ENCODE measurements around the gene DUSP21. TPM values are rescaled to one million over a fixed set of nuclear protein-coding genes. Genes with fewer than 3 reads are reported as not detected.

The DUSP21 gene
- total and polyA plus RNA-seq, 10 of the 15 experiments (the other 5 are each of a cell fraction or from before 2014, with no cell fraction given): not detected

DNA sequence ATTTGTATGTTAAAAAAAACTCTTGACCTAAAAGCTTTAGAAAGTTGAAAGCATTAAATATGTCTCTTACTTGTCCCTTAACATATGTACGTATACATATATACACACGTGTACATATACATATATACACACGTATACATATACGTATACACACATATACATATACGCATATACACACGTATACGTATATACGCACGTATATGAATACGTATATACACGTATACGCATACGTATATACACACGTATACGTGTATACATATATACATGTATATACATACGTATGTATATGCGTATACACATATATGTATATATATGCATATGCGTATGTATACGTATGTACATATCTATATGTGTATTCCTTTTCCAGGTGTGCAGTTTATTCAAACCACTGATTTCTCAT, 32.9 kb downstream of the DUSP21 start:
- POLR2A ChIA-PET: interaction anchor here (0.6 to 3.7 kb wide), 3 partner anchors 20 to 28 kb away, joined by 4 to 24 read pairs (median 17); no protein-coding TSS in a partner anchor
- DNase-seq (ENCODE audit: low read depth, low spot score) (no peak), FAIRE-seq (no peak)

More for the DNA sequence above, 32.9 kb downstream of the DUSP21 start:
- RAD21 ChIA-PET (ENCODE audit: unreplicated experiment): interaction anchor here (0.6 to 6.1 kb wide), 8 partner anchors 11 to 193 kb away, joined by 3 to 50 read pairs (median 4); no protein-coding TSS in a partner anchor
- Histone ChIP-seq H3K4me3 (no peak overlapping the region), H3K9ac (ENCODE audit: control insufficient read depth, insufficient read depth, low read length) (no peak overlapping the region), H3K27me3 (replicated peaks in 1 of 2; ENCODE audit: control insufficient read depth in 2 of 2, insufficient read depth in 2 of 2, low read length in 1 of 2) (no peaks in the 10 kb centered on the region), H2AFZ (ENCODE audit: control insufficient read depth, low read depth, low read length) (no peak overlapping the region), H3K4me2 (ENCODE audit: control insufficient read depth, insufficient read depth) (no peak overlapping the region), H4K20me1 (ENCODE audit: control insufficient read depth, insufficient read depth) (no peaks in the 10 kb centered on the region), H3K9me3 (replicated peaks; ENCODE audit: control insufficient read depth, insufficient read depth, low read length) (no peaks in the 10 kb centered on the region; the same call in 1 of the 3 replicates), H3K27ac (ENCODE audit: control insufficient read depth, insufficient read depth) (no peak overlapping the region), H3K36me3 (ENCODE audit: control insufficient read depth in 2 of 2, insufficient read depth in 2 of 2, low read length in 1 of 2) (no peaks in the 10 kb centered on the region; a peak in 1 of 4 replicates), H3K79me2 (ENCODE audit: control insufficient read depth, insufficient read depth, low read length) (peaks cover 91% of the 10 kb centered on the region), H3K4me1 (ENCODE audit: control insufficient read depth, insufficient read depth, low read length) (no peaks in the 10 kb centered on the region)
- CTCF ChIA-PET: interaction anchor here (0.6 to 3.4 kb wide), 4 partner anchors 69 to 192 kb away, joined by 3 to 31 read pairs (median 4); no protein-coding TSS in a partner anchor
- ATAC-seq: no peak
- TF ChIP-seq HDGF (IDR thresholded peaks at IDR 0.05): no peak
- TF ChIP-seq POLR2AphosphoS2 (IDR thresholded peaks at IDR 0.05; ENCODE audit: low read depth, low read length): no peak
- no peak for TF ChIP-seq NR2C2 (IDR thresholded peaks at IDR 0.05; ENCODE audit: borderline replicate concordance, control insufficient read depth, insufficient read length, low read depth)
- TF ChIP-seq ZNF24 (IDR thresholded peaks at IDR 0.05): no peak
- TF ChIP-seq POLR2A (IDR thresholded peaks at IDR 0.05; ENCODE audit: low read depth, low read length): no peak
- TF ChIP-seq, protein P1, sequence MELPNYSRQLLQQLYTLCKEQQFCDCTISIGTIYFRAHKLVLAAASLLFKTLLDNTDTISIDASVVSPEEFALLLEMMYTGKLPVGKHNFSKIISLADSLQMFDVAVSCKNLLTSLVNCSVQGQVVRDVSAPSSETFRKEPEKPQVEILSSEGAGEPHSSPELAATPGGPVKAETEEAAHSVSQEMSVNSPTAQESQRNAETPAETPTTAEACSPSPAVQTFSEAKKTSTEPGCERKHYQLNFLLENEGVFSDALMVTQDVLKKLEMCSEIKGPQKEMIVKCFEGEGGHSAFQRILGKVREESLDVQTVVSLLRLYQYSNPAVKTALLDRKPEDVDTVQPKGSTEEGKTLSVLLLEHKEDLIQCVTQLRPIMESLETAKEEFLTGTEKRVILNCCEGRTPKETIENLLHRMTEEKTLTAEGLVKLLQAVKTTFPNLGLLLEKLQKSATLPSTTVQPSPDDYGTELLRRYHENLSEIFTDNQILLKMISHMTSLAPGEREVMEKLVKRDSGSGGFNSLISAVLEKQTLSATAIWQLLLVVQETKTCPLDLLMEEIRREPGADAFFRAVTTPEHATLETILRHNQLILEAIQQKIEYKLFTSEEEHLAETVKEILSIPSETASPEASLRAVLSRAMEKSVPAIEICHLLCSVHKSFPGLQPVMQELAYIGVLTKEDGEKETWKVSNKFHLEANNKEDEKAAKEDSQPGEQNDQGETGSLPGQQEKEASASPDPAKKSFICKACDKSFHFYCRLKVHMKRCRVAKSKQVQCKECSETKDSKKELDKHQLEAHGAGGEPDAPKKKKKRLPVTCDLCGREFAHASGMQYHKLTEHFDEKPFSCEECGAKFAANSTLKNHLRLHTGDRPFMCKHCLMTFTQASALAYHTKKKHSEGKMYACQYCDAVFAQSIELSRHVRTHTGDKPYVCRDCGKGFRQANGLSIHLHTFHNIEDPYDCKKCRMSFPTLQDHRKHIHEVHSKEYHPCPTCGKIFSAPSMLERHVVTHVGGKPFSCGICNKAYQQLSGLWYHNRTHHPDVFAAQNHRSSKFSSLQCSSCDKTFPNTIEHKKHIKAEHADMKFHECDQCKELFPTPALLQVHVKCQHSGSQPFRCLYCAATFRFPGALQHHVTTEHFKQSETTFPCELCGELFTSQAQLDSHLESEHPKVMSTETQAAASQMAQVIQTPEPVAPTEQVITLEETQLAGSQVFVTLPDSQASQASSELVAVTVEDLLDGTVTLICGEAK (IDR thresholded peaks at IDR 0.05; ENCODE audit: borderline replicate concordance): peak; percentile 75
- TF ChIP-seq MTA3 (IDR thresholded peaks at IDR 0.05; ENCODE audit: borderline replicate concordance, low read length): no peak
- TF ChIP-seq MYB (IDR thresholded peaks at IDR 0.05; ENCODE audit: borderline replicate concordance, low read depth, low read length): no peak
- TF ChIP-seq EP300 (IDR thresholded peaks at IDR 0.05; ENCODE audit: borderline replicate concordance in 1 of 2, control insufficient read depth in 1 of 2, low read depth in 2 of 2, low read length in 2 of 2): no peak
- no peak for TF ChIP-seq SIX5 (IDR thresholded peaks at IDR 0.05; ENCODE audit: low read depth, low read length, severe bottlenecking)
- TF ChIP-seq, protein P2, sequence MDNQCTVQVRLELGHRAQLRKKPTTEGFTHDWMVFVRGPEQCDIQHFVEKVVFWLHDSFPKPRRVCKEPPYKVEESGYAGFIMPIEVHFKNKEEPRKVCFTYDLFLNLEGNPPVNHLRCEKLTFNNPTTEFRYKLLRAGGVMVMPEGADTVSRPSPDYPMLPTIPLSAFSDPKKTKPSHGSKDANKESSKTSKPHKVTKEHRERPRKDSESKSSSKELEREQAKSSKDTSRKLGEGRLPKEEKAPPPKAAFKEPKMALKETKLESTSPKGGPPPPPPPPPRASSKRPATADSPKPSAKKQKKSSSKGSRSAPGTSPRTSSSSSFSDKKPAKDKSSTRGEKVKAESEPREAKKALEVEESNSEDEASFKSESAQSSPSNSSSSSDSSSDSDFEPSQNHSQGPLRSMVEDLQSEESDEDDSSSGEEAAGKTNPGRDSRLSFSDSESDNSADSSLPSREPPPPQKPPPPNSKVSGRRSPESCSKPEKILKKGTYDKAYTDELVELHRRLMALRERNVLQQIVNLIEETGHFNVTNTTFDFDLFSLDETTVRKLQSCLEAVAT (IDR thresholded peaks at IDR 0.05): peak; percentile 96
- TF ChIP-seq, protein P3, sequence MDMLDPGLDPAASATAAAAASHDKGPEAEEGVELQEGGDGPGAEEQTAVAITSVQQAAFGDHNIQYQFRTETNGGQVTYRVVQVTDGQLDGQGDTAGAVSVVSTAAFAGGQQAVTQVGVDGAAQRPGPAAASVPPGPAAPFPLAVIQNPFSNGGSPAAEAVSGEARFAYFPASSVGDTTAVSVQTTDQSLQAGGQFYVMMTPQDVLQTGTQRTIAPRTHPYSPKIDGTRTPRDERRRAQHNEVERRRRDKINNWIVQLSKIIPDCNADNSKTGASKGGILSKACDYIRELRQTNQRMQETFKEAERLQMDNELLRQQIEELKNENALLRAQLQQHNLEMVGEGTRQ (IDR thresholded peaks at IDR 0.05; ENCODE audit: borderline replicate concordance, low read depth, low read length): no peak
- TF ChIP-seq TARDBP (IDR thresholded peaks at IDR 0.05; ENCODE audit: borderline replicate concordance): no peak
- no peak for TF ChIP-seq RB1 (IDR thresholded peaks at IDR 0.05; ENCODE audit: borderline replicate concordance)
- TF ChIP-seq, protein P4, sequence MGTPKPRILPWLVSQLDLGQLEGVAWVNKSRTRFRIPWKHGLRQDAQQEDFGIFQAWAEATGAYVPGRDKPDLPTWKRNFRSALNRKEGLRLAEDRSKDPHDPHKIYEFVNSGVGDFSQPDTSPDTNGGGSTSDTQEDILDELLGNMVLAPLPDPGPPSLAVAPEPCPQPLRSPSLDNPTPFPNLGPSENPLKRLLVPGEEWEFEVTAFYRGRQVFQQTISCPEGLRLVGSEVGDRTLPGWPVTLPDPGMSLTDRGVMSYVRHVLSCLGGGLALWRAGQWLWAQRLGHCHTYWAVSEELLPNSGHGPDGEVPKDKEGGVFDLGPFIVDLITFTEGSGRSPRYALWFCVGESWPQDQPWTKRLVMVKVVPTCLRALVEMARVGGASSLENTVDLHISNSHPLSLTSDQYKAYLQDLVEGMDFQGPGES (IDR thresholded peaks at IDR 0.05): no peak
- TF ChIP-seq, protein P5, sequence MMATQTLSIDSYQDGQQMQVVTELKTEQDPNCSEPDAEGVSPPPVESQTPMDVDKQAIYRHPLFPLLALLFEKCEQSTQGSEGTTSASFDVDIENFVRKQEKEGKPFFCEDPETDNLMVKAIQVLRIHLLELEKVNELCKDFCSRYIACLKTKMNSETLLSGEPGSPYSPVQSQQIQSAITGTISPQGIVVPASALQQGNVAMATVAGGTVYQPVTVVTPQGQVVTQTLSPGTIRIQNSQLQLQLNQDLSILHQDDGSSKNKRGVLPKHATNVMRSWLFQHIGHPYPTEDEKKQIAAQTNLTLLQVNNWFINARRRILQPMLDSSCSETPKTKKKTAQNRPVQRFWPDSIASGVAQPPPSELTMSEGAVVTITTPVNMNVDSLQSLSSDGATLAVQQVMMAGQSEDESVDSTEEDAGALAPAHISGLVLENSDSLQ (IDR thresholded peaks at IDR 0.05): no peak
- in situ Hi-C loops (cut with MboI): loop anchor here (25.0 kb wide), 2 partner anchors 186 to 886 kb away; no protein-coding TSS in a partner anchor
- intact Hi-C loops (cut with micrococcal nuclease; ENCODE audit: unreplicated experiment): no loop called here
- WGBS (ENCODE audit: insufficient coverage, insufficient replicate concordance, low lambda C conversion rate, missing lambda C conversion rate): 97% methylated on average over 19 of the region's 19 CpGs
- BruUV-seq (replicated peaks): no TSS peak
- SMC1A ChIA-PET (ENCODE audit: uncharacterized antibody, unreplicated experiment): interaction anchor here (0.7 to 3.9 kb wide), 10 partner anchors 10 to 632 kb away, joined by 3 to 50 read pairs (median 4); no protein-coding TSS in a partner anchor
